SU-DHL-6 (cell line): Measurements from ENCODE around the gene UPB1.

Experiments
- H2AFZ ChIP-seq: fragments of 200-600 bp; sonication (generic); 2 replicates; pipeline ENCODE4 v1.6.1; 2014; ENCODE audit warnings: low read depth, mild to moderate bottlenecking, moderate library complexity, mixed read lengths, antibody characterized with exemption, low read length; ENCODE audit not compliant: severe bottlenecking
- H3F3A ChIP-seq: fragments of 200-600 bp; shearing (Covaris generic); 2 replicates; pipeline ENCODE4 v1.6.0; 2016; ENCODE audit warnings: antibody characterized with exemption, mild to moderate bottlenecking; ENCODE audit not compliant: insufficient read depth
- H3K27ac ChIP-seq: fragments of 200-600 bp; sonication (generic); 2 replicates; pipeline ENCODE4 v1.5.1; 2016; ENCODE audit warnings: low read depth, mild to moderate bottlenecking, low read length, moderate library complexity, mixed read lengths
- H3K27me3 ChIP-seq: fragments of 200-600 bp; sonication (generic), shearing (Covaris generic); 2 replicates; pipeline ENCODE4 v1.6.0; 2014; ENCODE audit warnings: mild to moderate bottlenecking, low read length
- H3K36me3 ChIP-seq: fragments of 200-600 bp; sonication (generic); 2 replicates; pipeline ENCODE4 v1.6.1; 2014; ENCODE audit warnings: mild to moderate bottlenecking, low read length, mixed read lengths
- H3K4me2 ChIP-seq: fragments of 300-600, 200-600 bp; shearing (Covaris generic), sonication (generic); 2 replicates; pipeline ENCODE4 v1.6.0; 2014; ENCODE audit warnings: low read length, low read depth, mild to moderate bottlenecking; ENCODE audit not compliant: poor library complexity, severe bottlenecking
- H3K4me3 ChIP-seq: fragments of 200-600 bp; sonication (generic); 2 replicates; pipeline ENCODE4 v1.5.1; 2014; ENCODE audit warnings: antibody characterized with exemption, low read length, mild to moderate bottlenecking, mixed read lengths; ENCODE audit not compliant: insufficient read depth, poor library complexity, severe bottlenecking
- H3K79me2 ChIP-seq: fragments of 200-600 bp; sonication (generic); 2 replicates; pipeline ENCODE4 v1.6.1; 2014; ENCODE audit warnings: mild to moderate bottlenecking, low read length, moderate library complexity; ENCODE audit not compliant: insufficient read depth
- H3K9ac ChIP-seq: fragments of 200-600 bp; sonication (generic); 2 replicates; pipeline ENCODE4 v1.7.0; 2014; ENCODE audit warnings: mild to moderate bottlenecking, low read length
- H3K9me2 ChIP-seq: fragments of 200-600 bp; sonication (generic); replicated peaks from 2 replicates; pipeline ENCODE4 v1.6.1; 2014; ENCODE audit warnings: low read length; ENCODE audit not compliant: insufficient read depth
- H3K9me3 ChIP-seq: fragments of 200-600 bp; sonication (generic); 2 replicates; pipeline ENCODE4 v1.6.1; 2014; ENCODE audit warnings: low read length, mixed read lengths; ENCODE audit not compliant: insufficient read depth
- H4K20me1 ChIP-seq: fragments of 200-600 bp; sonication (generic); 2 replicates; pipeline ENCODE4 v1.6.1; 2014; ENCODE audit warnings: low read depth, mild to moderate bottlenecking, antibody characterized with exemption, low read length, moderate library complexity, mixed read lengths
- CTCF ChIP-seq: fragments of 200-600 bp; sonication (generic); IDR thresholded peaks from one replicate; pipeline ENCODE4 v1.5.1; 2017; ENCODE audit warnings: antibody characterized with exemption, mild to moderate bottlenecking, low read length, moderate library complexity; ENCODE audit not compliant: insufficient read depth, poor library complexity, severe bottlenecking
- EZH2phosphoT487 ChIP-seq: fragments of 200-600 bp; sonication (generic), shearing (Covaris generic); conservative IDR thresholded peaks from 2 replicates; pipeline ENCODE4 v1.6.1; 2018; ENCODE audit warnings: mild to moderate bottlenecking, antibody characterized with exemption, low read length, moderate library complexity, mixed read lengths

UPB1 gene

GRCh38 chr22:24543679-24544243 lies 48.6 kb downstream of the UPB1 start:
- Histone ChIP-seq H3K79me2 (no peaks in the 10 kb centered on the region), H4K20me1 (no peaks in the 10 kb centered on the region), H3K4me3 (no peak overlapping the region), H3K27ac (no peak overlapping the region), H3K4me2 (no peak overlapping the region), H3F3A (no peaks in the 10 kb centered on the region), H2AFZ (no peak overlapping the region), H3K27me3 (no peaks in the 10 kb centered on the region), H3K9me3 (no peaks in the 10 kb centered on the region), H3K9ac (no peak overlapping the region), H3K36me3 (no peaks in the 10 kb centered on the region), H3K9me2 (no peaks in the 10 kb centered on the region)
- no peak for TF ChIP-seq CTCF
- no peak for TF ChIP-seq EZH2phosphoT487

GRCh38 chr22:24548812-24549211 lies 53.7 kb downstream of the UPB1 start:
- Histone ChIP-seq H3K79me2 (peaks cover 46% of the 10 kb centered on the region), H3F3A (no peaks in the 10 kb centered on the region), H3K4me2 (no peak overlapping the region), H2AFZ (no peak overlapping the region), H3K9me3 (no peaks in the 10 kb centered on the region), H3K27me3 (no peaks in the 10 kb centered on the region), H3K27ac (no peak overlapping the region), H4K20me1 (no peaks in the 10 kb centered on the region), H3K9ac (no peak overlapping the region), H3K36me3 (no peaks in the 10 kb centered on the region), H3K4me3 (no peak overlapping the region), H3K9me2 (no peaks in the 10 kb centered on the region)
- TF ChIP-seq CTCF (no peak), EZH2phosphoT487 (no peak)

- no peak overlapping the region for H3K4me3 ChIP-seq
- no peak overlapping the region for H2AFZ ChIP-seq
- H3F3A ChIP-seq = no peaks in the 10 kb centered on the region
- no peak overlapping the region for H3K4me2 ChIP-seq
- no peaks in the 10 kb centered on the region for H4K20me1 ChIP-seq
- TF ChIP-seq EZH2phosphoT487 = no peak
- no peak for TF ChIP-seq CTCF
- H3K79me2 ChIP-seq = peaks cover 55% of the 10 kb centered on the region
- no peaks in the 10 kb centered on the region for H3K9me3 ChIP-seq
- H3K27ac ChIP-seq = no peak overlapping the region
- no peaks in the 10 kb centered on the region for H3K9me2 ChIP-seq
- no peaks in the 10 kb centered on the region for H3K27me3 ChIP-seq
- H3K9ac ChIP-seq = no peak overlapping the region
- H3K36me3 ChIP-seq = no peaks in the 10 kb centered on the region
These were observed 55.1 kb downstream of the UPB1 start for GRCh38 chr22:24550028-24550901.
